ENCODE measurements around the gene ETV6. TPM values are rescaled to one million over a fixed set of nuclear protein-coding genes. Genes with fewer than 3 reads are reported as not detected.

ETV6 gene
- total RNA-seq, 1 donor from 2014 or later: 14.7 TPM

DNA sequence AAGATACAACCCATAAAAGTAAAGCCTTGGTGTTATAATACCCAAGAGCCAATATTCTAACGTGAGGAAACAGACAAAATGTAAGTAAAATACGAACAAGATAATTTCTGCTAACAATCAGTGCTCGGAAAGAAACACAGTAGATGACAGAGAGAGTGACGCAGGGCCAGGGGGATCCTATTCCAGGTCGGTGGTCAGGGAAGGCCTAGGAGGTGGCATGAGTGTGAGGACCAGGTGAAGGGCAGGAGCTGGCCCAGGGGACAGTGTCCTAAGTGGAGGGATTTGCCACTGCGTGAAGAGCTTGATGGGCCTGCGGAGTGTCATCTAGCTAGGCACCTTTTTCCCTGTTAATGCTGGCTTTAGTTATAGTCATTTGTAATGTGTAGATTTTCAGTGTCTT is 35.3 kb downstream of the ETV6 start:
- Histone ChIP-seq H3K9me3 (no peaks in the 10 kb centered on the region), H3K36me3 (no peaks in the 10 kb centered on the region), H3K4me1 (peaks cover 26% of the 10 kb centered on the region), H3K4me3 (no peak overlapping the region), H3K27me3 (no peaks in the 10 kb centered on the region), H3K27ac (no peak overlapping the region)
- TF ChIP-seq POLR2A (IDR thresholded peaks at IDR 0.05): no peak
- no peak for TF ChIP-seq POLR2AphosphoS5 (IDR thresholded peaks at IDR 0.05; ENCODE audit: insufficient read depth in 1 of 2, low read depth in 1 of 2)
- TF ChIP-seq CTCF (IDR thresholded peaks at IDR 0.05): no peak
- intact Hi-C loops (cut with DNase I): no loop called here
- DNase-seq (ENCODE audit: extremely low spot score in 2 of 2): no peak

DNA sequence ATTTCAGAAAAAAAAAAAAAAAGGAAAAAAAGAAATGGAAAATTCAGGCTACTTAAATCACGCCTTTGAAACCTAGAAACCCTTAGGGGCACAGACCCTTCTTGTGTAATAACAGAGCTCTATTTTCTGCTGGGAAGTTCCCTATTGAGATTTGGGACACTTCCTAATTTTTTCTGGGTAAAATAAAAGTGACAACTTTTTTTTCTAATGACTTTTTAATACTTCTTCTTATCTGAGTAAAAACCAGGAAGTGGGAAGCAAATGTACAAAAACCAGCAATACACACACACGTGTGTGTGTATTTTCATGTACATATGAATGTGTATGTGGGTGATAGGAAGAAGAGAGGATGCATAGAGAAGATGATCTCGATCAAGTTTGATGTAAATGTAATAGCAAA is 35.8 kb downstream of the ETV6 start:
- H3K9me3 ChIP-seq: no peaks in the 10 kb centered on the region
- H3K4me1 ChIP-seq: peaks cover 26% of the 10 kb centered on the region
- no peaks in the 10 kb centered on the region for H3K36me3 ChIP-seq
- no peak for DNase-seq (ENCODE audit: extremely low spot score in 2 of 2)
- H3K27ac ChIP-seq: no peak overlapping the region
- intact Hi-C loops (cut with DNase I): no loop called here
- H3K27me3 ChIP-seq: no peaks in the 10 kb centered on the region
- TF ChIP-seq POLR2AphosphoS5 (IDR thresholded peaks at IDR 0.05; ENCODE audit: insufficient read depth in 1 of 2, low read depth in 1 of 2) (no peak), POLR2A (IDR thresholded peaks at IDR 0.05) (no peak), CTCF (IDR thresholded peaks at IDR 0.05) (no peak)
- no peak overlapping the region for H3K4me3 ChIP-seq

- peaks cover 26% of the 10 kb centered on the region for H3K4me1 ChIP-seq
- H3K4me3 ChIP-seq: no peak overlapping the region
- H3K27ac ChIP-seq: no peak overlapping the region
- TF ChIP-seq CTCF (IDR thresholded peaks at IDR 0.05): no peak
- no peaks in the 10 kb centered on the region for H3K36me3 ChIP-seq
- no peak for DNase-seq (ENCODE audit: extremely low spot score in 2 of 2)
- no peaks in the 10 kb centered on the region for H3K27me3 ChIP-seq
- intact Hi-C loops (cut with DNase I): no loop called here
- no peaks in the 10 kb centered on the region for H3K9me3 ChIP-seq
Measured at GRCh38 chr12:11685716-11686115, 36.2 kb downstream of the ETV6 start.

DNA sequence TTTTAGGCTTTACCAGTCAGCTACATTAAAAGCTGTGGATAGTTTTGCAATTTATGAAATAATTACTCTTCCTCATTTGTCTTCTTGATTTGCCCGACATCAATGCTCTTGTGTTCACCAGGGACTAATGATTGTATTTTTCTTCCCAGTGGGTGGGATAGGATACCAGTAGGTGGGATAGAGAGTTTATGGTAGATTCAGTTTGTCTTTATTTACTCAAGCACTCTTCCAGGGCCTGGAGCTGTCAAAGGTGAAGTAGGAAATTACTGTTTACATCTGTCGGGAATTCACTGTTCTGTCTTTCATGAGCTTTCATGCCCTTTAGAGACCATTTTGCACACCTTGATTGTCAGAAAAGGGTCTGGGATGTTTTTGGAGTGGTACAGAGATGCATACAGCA is 36.6 kb downstream of the ETV6 start:
- Histone ChIP-seq H3K27ac (no peak overlapping the region), H3K4me3 (no peak overlapping the region), H3K27me3 (no peaks in the 10 kb centered on the region), H3K4me1 (peaks cover 26% of the 10 kb centered on the region), H3K36me3 (no peaks in the 10 kb centered on the region), H3K9me3 (no peaks in the 10 kb centered on the region)
- no peak for DNase-seq (ENCODE audit: extremely low spot score in 2 of 2)
- intact Hi-C loops (cut with DNase I): no loop called here
- TF ChIP-seq POLR2AphosphoS5 (IDR thresholded peaks at IDR 0.05; ENCODE audit: insufficient read depth in 1 of 2, low read depth in 1 of 2) (no peak), CTCF (IDR thresholded peaks at IDR 0.05) (no peak), POLR2A (IDR thresholded peaks at IDR 0.05) (no peak)

DNA sequence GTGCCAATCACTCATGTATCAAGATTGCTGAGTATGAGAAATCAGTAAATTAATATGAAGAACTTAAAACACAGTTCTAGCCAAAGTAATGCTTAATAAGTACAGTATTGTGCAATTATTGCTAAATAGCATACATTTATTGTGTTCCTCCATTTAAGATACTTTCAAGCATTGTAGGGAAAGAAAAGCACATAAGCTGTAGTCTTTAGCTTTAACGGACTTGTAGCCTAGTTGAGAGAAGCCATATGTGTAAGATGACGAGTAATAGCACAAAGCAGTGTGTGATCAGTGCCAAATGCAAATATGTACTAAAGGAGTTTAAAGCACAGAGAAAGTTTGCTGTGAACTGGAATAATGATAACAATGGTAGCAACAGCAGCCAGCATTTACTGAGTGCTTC is 38.1 kb downstream of the ETV6 start:
- Histone ChIP-seq H3K36me3 (no peaks in the 10 kb centered on the region), H3K27me3 (no peaks in the 10 kb centered on the region), H3K9me3 (no peaks in the 10 kb centered on the region), H3K4me3 (no peak overlapping the region), H3K27ac (no peak overlapping the region), H3K4me1 (peaks cover 26% of the 10 kb centered on the region)
- no peak for DNase-seq (ENCODE audit: extremely low spot score in 2 of 2)
- TF ChIP-seq POLR2A (IDR thresholded peaks at IDR 0.05) (no peak), CTCF (IDR thresholded peaks at IDR 0.05) (no peak), POLR2AphosphoS5 (IDR thresholded peaks at IDR 0.05; ENCODE audit: insufficient read depth in 1 of 2, low read depth in 1 of 2) (no peak)
- intact Hi-C loops (cut with DNase I): no loop called here

Measured in vagina (tissue), 2 donors.